Fibroblast of lung (primary cell): ENCODE measurements around the gene PADI1.

ENCODE experiments used
- EZH2 ChIP-seq: IDR thresholded peaks from 2 replicates; pipeline ENCODE4 v1.5.1; 2012; ENCODE audit warnings: low read length, control low read depth, mild to moderate bottlenecking; ENCODE audit errors: missing control alignments
- TF ChIP-seq, protein P1 (sequence below), 2 donors: IDR thresholded peaks in 1 of 2; conservative IDR thresholded peaks in 1 of 2; 1 replicate in 1 of 2; 2 replicates in 1 of 2; pipeline ENCODE4 v1.5.1; 2011 to 2012; ENCODE audit warnings: low read length in 2 of 2, control low read depth in 1 of 2, inconsistent platforms in 1 of 2, low read depth in 1 of 2, mild to moderate bottlenecking in 1 of 2

DNA sequence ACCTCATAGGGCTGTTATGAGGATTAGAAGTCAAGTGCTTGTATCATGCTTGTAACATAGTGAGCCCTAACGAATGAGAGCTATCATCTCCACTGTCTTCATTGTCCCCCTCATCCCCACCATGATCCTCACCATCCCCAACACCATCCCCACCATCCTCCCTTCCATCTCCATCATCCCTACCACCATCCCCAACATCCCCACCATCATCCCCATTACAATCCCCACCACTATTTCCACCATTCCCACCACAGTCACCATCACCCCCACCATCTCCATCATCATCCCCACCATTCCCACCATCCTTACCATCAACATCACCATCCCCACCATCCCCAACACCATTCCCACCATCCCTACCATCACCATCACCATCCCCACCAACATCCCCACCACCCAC, 39.1 kb upstream of the PADI1 start:
- TF ChIP-seq, protein P1, sequence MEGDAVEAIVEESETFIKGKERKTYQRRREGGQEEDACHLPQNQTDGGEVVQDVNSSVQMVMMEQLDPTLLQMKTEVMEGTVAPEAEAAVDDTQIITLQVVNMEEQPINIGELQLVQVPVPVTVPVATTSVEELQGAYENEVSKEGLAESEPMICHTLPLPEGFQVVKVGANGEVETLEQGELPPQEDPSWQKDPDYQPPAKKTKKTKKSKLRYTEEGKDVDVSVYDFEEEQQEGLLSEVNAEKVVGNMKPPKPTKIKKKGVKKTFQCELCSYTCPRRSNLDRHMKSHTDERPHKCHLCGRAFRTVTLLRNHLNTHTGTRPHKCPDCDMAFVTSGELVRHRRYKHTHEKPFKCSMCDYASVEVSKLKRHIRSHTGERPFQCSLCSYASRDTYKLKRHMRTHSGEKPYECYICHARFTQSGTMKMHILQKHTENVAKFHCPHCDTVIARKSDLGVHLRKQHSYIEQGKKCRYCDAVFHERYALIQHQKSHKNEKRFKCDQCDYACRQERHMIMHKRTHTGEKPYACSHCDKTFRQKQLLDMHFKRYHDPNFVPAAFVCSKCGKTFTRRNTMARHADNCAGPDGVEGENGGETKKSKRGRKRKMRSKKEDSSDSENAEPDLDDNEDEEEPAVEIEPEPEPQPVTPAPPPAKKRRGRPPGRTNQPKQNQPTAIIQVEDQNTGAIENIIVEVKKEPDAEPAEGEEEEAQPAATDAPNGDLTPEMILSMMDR (conservative IDR thresholded peaks at IDR 0.05 in 1 of 2, IDR thresholded peaks at IDR 0.05 in 1 of 2; ENCODE audit: low read depth in 1 of 2, low read length in 2 of 2): no peak
- TF ChIP-seq EZH2: no peak
